CMK (cell line): ENCODE data around the gene UBE2D4.
"Not testable (repeated sequence)": the region's sequence is repeated elsewhere in the genome, so short reads cannot be mapped to it uniquely, and the experiment has no call there.

Experiments used
- DNase-seq: peaks from one replicate; pipeline ENCODE4 v3.0.0-alpha.2; 2010; ENCODE audit warnings: low read depth

Gene UBE2D4

GRCh38 chr7:43914795-43915194, 11.4 kb upstream of the UBE2D4 start:
- DNase-seq: no peak

DNA sequence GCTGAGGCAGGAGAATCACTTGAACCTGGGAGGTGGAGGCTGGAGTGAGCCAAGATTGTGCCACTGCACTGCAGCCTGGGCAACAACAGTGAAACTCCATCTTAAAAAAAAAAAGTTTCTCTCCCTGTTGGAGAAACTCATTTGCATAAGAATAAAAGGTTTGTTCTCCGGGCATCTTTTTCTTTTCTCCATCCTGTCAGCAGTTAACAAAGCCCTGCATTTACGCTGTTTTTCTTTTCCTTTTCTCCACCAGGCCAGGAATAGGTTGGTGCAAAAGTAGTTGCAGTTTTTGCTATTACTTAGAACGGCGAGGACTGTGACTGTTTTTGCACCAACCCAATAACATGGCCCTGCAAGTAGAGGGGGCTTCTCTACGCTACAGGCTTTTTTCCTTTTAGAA, 10.3 kb upstream of the UBE2D4 start:
- no peak for DNase-seq

GRCh38 chr7:43921423-43921822, 4.8 kb upstream of the UBE2D4 start:
- DNase-seq: no peak

- no peak for DNase-seq
Observed at GRCh38 chr7:43922726-43923125, 3.5 kb upstream of the UBE2D4 start.

- no peak for DNase-seq
Observed at GRCh38 chr7:43926798-43927123, 525 bp downstream of the UBE2D4 start.

DNA sequence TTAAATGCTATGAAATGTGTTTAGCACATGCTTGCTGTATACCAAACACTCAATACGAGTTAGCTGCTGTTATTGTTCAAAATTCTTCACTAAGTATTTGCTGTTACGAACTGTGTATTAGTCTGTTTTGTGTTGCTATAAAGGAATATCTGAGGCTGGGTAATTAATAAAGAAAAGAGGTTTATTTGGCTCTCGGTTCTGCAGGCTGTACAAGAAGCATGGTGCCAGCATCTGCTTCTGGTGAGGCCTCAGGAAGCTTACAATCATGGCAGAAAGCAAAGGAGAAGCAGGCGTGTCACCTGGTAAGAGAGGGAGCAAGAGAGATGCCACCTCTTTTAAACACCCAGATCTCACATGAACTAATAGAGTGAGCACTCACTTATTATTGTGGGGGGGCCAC, 1.6 kb downstream of the UBE2D4 start:
- DNase-seq: no peak

DNA sequence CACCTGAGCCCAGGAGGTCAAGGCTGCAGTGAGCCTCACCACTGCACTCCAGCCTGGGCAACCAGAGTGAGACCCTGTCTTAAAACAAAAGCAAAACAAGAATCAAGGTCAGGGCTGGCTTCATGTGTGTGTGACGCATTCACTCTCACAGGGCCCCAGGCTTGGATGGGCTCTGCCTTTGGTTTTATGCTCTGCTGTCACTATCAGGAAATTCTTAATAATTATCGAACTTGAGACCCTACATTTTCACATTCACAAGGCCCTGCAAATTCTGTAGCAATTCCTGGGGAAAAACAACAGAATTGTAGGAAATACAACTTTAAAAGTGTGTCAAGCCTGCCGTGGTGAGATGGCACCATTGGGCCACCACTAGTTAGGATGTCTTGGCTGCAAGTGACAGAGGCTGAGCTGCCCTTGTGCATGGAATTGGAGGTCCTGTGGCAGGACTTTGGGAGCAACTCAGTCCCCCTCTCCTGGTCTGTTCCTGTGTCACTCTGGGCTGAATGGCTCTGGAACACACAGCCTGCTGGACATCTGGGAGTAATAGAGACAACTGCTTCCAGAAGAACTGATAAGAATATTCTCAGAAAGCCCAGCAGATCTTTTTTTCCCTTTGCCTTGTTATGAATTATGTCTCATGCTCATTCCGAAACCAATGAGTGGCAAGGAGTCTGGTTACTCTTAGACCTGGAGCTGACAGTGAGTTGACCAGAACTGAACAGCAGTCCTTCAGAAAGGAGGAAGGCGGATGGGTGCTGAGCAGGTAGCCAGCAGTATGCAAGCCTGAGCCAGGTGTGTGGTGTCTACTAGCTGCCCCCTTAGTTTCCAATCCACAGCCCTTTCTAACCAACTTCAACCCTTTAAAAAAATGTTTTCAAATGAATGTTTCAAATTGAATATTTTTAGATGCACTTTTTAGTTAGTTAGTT, 3.6 kb downstream of the UBE2D4 start:
- DNase-seq: no peak

- no peak for DNase-seq
Observed at GRCh38 chr7:43931346-43931745, 5.1 kb downstream of the UBE2D4 start.

DNA sequence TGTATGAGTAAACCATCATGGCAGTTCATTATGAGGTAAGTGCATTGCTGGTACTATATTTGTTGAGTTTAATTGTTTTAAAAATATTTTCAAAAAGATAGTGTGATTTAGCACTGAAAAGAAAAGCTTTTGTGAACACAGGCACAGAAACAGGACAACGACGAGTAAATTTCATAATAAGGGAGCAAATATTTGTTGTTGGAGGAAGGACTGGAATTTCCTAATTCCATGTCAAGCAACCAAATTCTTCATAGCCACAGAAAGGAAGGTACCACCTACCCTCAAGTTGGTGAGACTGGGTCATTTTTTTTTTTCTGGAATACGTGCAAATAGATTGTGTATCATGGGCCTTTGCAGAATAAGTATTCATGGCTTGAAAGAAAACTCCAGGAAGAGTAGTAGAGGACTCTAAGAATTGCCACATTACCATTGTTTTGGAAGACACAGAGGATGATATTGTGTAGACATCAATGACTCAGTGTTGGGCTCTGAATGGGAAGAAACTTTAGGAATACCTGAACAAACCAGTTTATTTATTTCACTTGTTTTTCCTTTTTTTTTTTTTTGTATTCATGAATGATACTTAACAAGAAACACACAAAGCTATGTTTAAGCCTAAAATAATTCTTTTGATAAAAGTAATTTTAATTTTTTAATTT, 7.8 kb downstream of the UBE2D4 start:
- no peak for DNase-seq

GRCh38 chr7:43937444-43937843, 11.2 kb downstream of the UBE2D4 start:
- DNase-seq: no peak

- DNase-seq: no peak
Observed at GRCh38 chr7:43938892-43939482, 12.8 kb downstream of the UBE2D4 start.

DNA sequence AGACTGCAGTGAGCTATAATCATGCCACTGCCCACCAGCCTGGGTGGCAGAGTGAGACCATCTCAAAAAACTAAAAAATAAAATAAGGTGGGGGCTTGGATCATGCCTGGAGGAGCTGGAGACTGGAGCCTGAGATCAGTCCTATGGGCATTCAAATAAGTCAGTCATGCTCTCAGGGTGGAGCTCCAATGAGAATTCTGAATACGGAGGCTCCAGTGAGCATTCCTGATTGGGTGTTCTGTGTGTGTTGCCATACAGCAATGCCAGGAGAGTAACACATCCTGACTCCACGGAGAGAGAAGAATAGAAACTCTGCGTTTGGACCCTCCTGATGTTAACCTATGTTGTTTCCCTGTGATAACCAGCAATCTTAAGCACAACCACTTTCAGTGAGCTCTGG, 16.0 kb downstream of the UBE2D4 start:
- DNase-seq: no peak

DNA sequence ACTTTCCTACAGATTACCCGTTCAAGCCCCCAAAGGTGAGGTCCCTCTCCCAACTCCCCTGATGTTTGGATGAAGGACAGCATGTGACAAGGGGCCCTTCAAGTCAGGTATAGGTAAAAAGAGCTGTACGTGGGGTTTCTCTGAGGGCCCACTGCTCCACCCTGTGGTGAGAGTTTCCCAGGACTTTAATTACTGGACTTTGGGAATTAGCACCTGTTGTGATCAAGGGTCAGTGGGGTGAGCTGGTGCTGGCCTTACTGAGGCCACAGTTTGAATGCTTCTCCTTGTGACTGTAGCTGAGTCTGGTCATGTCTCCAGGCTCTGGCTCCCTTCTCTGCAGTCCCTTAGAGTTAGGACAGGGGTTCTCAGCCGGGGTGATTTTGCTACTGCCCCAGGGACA, 16.8 kb downstream of the UBE2D4 start:
- no peak for DNase-seq

GRCh38 chr7:43943417-43944187, 17.4 kb downstream of the UBE2D4 start:
- DNase-seq: no peak

DNA sequence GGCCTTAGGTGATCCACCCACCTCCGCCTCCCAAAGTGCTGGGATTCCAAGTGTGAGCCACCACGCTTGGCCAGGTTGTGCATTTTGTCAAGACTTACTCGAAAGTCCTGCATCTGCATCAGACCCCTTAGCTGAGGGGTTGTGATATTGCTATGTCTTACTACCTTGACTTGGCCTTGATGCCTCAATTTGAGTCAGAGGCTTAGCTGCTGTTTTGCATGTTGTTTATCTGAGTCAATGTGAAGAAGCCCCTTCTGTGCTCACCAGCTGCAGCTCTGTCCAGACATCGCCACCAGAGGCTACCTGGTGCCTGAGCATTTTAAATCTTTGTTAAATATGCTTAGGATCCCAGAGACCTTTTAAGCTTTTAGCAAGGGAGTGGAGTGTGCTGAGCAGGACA, 18.1 kb downstream of the UBE2D4 start:
- no peak for DNase-seq

DNA sequence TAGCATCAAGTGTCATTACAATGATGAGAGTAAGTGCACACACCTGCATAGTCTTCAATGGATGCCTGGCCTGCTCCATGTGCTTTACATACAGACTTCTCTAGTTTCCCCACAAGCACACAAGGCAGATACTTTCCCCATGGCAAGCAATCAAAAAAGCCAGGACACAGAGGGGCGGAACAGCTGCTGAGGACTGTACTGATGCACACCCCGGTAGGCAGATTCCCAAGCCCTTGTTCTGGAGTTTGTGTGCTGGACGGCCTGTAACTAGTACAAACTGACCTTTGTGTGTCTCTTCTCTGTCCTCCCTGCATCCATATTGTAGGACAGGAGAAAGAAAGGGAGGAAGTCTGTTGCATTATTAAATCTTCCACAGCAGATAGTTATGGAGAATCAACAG, 25.8 kb downstream of the UBE2D4 start:
- no peak for DNase-seq

- no peak for DNase-seq
Observed at GRCh38 chr7:43953071-43953470, 26.8 kb downstream of the UBE2D4 start.

GRCh38 chr7:43954524-43955228, 28.4 kb downstream of the UBE2D4 start:
- peak; percentile 12 for DNase-seq

- DNase-seq: no peak
Observed at GRCh38 chr7:43956027-43956426, 29.8 kb downstream of the UBE2D4 start.

GRCh38 chr7:43960933-43961332, 34.7 kb downstream of the UBE2D4 start:
- DNase-seq: no peak

DNA sequence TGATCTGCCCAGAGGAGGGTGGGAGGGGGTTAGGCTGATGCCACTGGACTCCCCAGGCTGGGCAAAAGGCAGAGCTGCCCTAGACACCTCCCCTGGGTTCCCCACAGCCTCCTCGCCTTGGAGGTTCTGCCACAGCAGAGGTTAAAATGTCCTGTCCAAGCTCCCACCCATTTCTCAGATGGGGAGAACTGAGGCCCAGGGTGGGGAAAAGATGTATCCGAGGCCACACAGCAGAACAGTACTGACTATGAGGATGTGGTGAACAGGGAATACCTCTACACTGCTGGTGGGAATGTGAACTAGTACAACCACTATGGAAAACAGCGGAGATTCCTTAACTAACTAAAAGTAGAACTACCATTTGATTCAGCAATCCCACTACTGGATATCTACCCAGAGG, 40.2 kb downstream of the UBE2D4 start:
- DNase-seq: not testable (repeated sequence)
